ENCODE results near the gene ZNF836.

Gene ZNF836

GRCh38 chr19:52187407-52187806 is 16.0 kb upstream of the ZNF836 start:
- Histone ChIP-seq H3K4me1 (ENCODE audit: insufficient read depth, insufficient read length) (no peaks in the 10 kb centered on the region), H3K4me3 (ENCODE audit: insufficient read length, low read depth) (no peak overlapping the region), H3K9ac (ENCODE audit: insufficient read length, low read depth) (peak overlapping the region; percentile 42), H3K36me3 (ENCODE audit: insufficient read depth, insufficient read length, low read length) (peaks cover 6% of the 10 kb centered on the region), H3K9me3 (ENCODE audit: insufficient read depth, low read length) (no peaks in the 10 kb centered on the region), H3K27me3 (ENCODE audit: insufficient read depth, insufficient read length) (no peaks in the 10 kb centered on the region)
- no peak for DNase-seq (ENCODE audit: low read depth, low spot score)
- TF ChIP-seq SUZ12 (IDR thresholded peaks at IDR 0.05; ENCODE audit: extremely low read depth, insufficient read depth, insufficient read length) (no peak), YY1 (IDR thresholded peaks at IDR 0.05; ENCODE audit: insufficient read depth, insufficient read length) (no peak)

GRCh38 chr19:52176574-52176973 is 5.2 kb upstream of the ZNF836 start:
- DNase-seq (ENCODE audit: low read depth, low spot score): no peak
- Histone ChIP-seq H3K36me3 (ENCODE audit: insufficient read depth, insufficient read length, low read length) (no peaks in the 10 kb centered on the region), H3K27me3 (ENCODE audit: insufficient read depth, insufficient read length) (no peaks in the 10 kb centered on the region), H3K4me1 (ENCODE audit: insufficient read depth, insufficient read length) (peaks cover 2% of the 10 kb centered on the region), H3K4me3 (ENCODE audit: insufficient read length, low read depth) (no peak overlapping the region), H3K9me3 (ENCODE audit: insufficient read depth, low read length) (no peaks in the 10 kb centered on the region), H3K9ac (ENCODE audit: insufficient read length, low read depth) (no peak overlapping the region)
- no peak for TF ChIP-seq SUZ12 (IDR thresholded peaks at IDR 0.05; ENCODE audit: extremely low read depth, insufficient read depth, insufficient read length)
- no peak for TF ChIP-seq ZNF274 (IDR thresholded peaks at IDR 0.05; ENCODE audit: low read depth, low read length)
- no peak for TF ChIP-seq YY1 (IDR thresholded peaks at IDR 0.05; ENCODE audit: insufficient read depth, insufficient read length)

DNA sequence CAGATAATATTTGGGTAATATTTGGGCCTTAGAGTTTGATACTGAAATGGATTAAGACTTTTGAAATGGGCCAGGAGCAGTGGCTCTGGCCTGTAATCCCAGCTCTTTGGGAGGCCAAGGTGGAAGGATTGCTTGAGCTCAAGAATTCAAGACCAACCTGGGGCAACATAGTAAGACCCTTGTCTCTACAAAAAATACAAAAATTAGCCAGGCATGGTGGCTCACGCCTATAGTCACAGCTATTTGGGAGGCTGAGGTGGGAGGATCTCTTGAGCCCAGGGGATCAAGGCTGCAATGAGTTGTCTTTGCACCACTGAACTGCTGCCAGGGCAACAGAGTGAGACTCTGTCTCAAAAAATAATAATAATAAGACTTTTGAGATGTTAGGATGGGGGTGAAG is 926 bp upstream of the ZNF836 start:
- Histone ChIP-seq H3K4me3 (ENCODE audit: insufficient read length, low read depth) (no peak overlapping the region), H3K36me3 (ENCODE audit: insufficient read depth, insufficient read length, low read length) (peaks cover 6% of the 10 kb centered on the region), H3K9ac (ENCODE audit: insufficient read length, low read depth) (no peak overlapping the region), H3K4me1 (ENCODE audit: insufficient read depth, insufficient read length) (peaks cover 2% of the 10 kb centered on the region), H3K9me3 (ENCODE audit: insufficient read depth, low read length) (no peaks in the 10 kb centered on the region), H3K27me3 (ENCODE audit: insufficient read depth, insufficient read length) (peaks cover 15% of the 10 kb centered on the region)
- no peak for DNase-seq (ENCODE audit: low read depth, low spot score)
- no peak for TF ChIP-seq ZNF274 (IDR thresholded peaks at IDR 0.05; ENCODE audit: low read depth, low read length)
- no peak for TF ChIP-seq YY1 (IDR thresholded peaks at IDR 0.05; ENCODE audit: insufficient read depth, insufficient read length)
- TF ChIP-seq SUZ12 (IDR thresholded peaks at IDR 0.05; ENCODE audit: extremely low read depth, insufficient read depth, insufficient read length): no peak

DNA sequence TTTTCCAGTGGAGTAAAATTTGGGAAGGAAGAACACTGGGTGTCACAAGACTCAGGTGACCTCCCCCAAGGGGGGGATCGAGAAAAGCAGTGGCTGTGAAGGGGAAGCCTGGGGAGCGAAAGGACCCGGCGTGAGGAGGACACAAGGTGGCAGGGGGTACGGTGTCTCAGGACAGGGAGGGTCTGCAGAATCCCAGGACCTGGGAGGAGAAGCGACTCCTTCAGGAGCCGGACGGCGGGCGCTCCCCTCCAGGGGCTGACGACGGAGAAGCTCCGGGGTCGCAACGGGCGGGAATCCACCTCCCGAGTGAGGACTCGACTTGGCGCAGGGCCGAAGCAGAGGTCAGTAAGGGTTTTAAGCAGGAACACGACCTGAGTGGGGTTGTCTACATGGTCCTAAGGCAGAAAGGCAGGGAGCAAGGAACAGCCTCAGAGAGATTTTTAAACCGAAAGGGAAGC is 529 bp downstream of the ZNF836 start:
- Histone ChIP-seq H3K9ac (ENCODE audit: insufficient read length, low read depth) (peak overlapping the region; percentile 85), H3K4me1 (ENCODE audit: insufficient read depth, insufficient read length) (no peaks in the 10 kb centered on the region), H3K9me3 (ENCODE audit: insufficient read depth, low read length) (no peaks in the 10 kb centered on the region), H3K36me3 (ENCODE audit: insufficient read depth, insufficient read length, low read length) (peaks cover 6% of the 10 kb centered on the region), H3K4me3 (ENCODE audit: insufficient read length, low read depth) (peak overlapping the region; percentile 73), H3K27me3 (ENCODE audit: insufficient read depth, insufficient read length) (peaks cover 15% of the 10 kb centered on the region)
- no peak for DNase-seq (ENCODE audit: low read depth, low spot score)
- TF ChIP-seq YY1 (IDR thresholded peaks at IDR 0.05; ENCODE audit: insufficient read depth, insufficient read length) (no peak), SUZ12 (IDR thresholded peaks at IDR 0.05; ENCODE audit: extremely low read depth, insufficient read depth, insufficient read length) (no peak), ZNF274 (IDR thresholded peaks at IDR 0.05; ENCODE audit: low read depth, low read length) (no peak)

- peaks cover 9% of the 10 kb centered on the region for H3K36me3 ChIP-seq (ENCODE audit: insufficient read depth, insufficient read length, low read length)
- H3K9ac ChIP-seq (ENCODE audit: insufficient read length, low read depth): peak overlapping the region; percentile 85
- TF ChIP-seq SUZ12 (IDR thresholded peaks at IDR 0.05; ENCODE audit: extremely low read depth, insufficient read depth, insufficient read length) (no peak), ZNF274 (IDR thresholded peaks at IDR 0.05; ENCODE audit: low read depth, low read length) (no peak), YY1 (IDR thresholded peaks at IDR 0.05; ENCODE audit: insufficient read depth, insufficient read length) (no peak)
- no peaks in the 10 kb centered on the region; the same call in 1 of the 2 replicates for H3K9me3 ChIP-seq (ENCODE audit: insufficient read depth, low read length)
- peak overlapping the region; percentile 73 for H3K4me3 ChIP-seq (ENCODE audit: insufficient read length, low read depth)
- H3K27me3 ChIP-seq (ENCODE audit: insufficient read depth, insufficient read length): peaks cover 15% of the 10 kb centered on the region
- no peak for DNase-seq (ENCODE audit: low read depth, low spot score)
- H3K4me1 ChIP-seq (ENCODE audit: insufficient read depth, insufficient read length): no peaks in the 10 kb centered on the region
Observed at GRCh38 chr19:52170304-52170703, 1.1 kb downstream of the ZNF836 start.

- H3K9ac ChIP-seq (ENCODE audit: insufficient read length, low read depth): no peak overlapping the region
- H3K9me3 ChIP-seq (ENCODE audit: insufficient read depth, low read length): peaks cover 81% of the 10 kb centered on the region
- no peaks in the 10 kb centered on the region for H3K27me3 ChIP-seq (ENCODE audit: insufficient read depth, insufficient read length)
- H3K4me1 ChIP-seq (ENCODE audit: insufficient read depth, insufficient read length): no peaks in the 10 kb centered on the region
- no peak for TF ChIP-seq SUZ12 (IDR thresholded peaks at IDR 0.05; ENCODE audit: extremely low read depth, insufficient read depth, insufficient read length)
- peak; percentile 77 for TF ChIP-seq ZNF274 (IDR thresholded peaks at IDR 0.05; ENCODE audit: low read depth, low read length)
- H3K4me3 ChIP-seq (ENCODE audit: insufficient read length, low read depth): no peak overlapping the region
- H3K36me3 ChIP-seq (ENCODE audit: insufficient read depth, insufficient read length, low read length): peaks cover 13% of the 10 kb centered on the region
- no peak for DNase-seq (ENCODE audit: low read depth, low spot score)
Observed at GRCh38 chr19:52155596-52156359, 15.6 kb downstream of the ZNF836 start.

- no peaks in the 10 kb centered on the region for H3K27me3 ChIP-seq (ENCODE audit: insufficient read depth, insufficient read length)
- no peak overlapping the region for H3K9ac ChIP-seq (ENCODE audit: insufficient read length, low read depth)
- no peaks in the 10 kb centered on the region for H3K4me1 ChIP-seq (ENCODE audit: insufficient read depth, insufficient read length)
- H3K9me3 ChIP-seq (ENCODE audit: insufficient read depth, low read length): peaks cover 48% of the 10 kb centered on the region
- no peak overlapping the region for H3K4me3 ChIP-seq (ENCODE audit: insufficient read length, low read depth)
- DNase-seq (ENCODE audit: low read depth, low spot score): no peak
- TF ChIP-seq SUZ12 (IDR thresholded peaks at IDR 0.05; ENCODE audit: extremely low read depth, insufficient read depth, insufficient read length): no peak
- TF ChIP-seq ZNF274 (IDR thresholded peaks at IDR 0.05; ENCODE audit: low read depth, low read length): no peak
- TF ChIP-seq YY1 (IDR thresholded peaks at IDR 0.05; ENCODE audit: insufficient read depth, insufficient read length): no peak
- H3K36me3 ChIP-seq (ENCODE audit: insufficient read depth, insufficient read length, low read length): no peaks in the 10 kb centered on the region
Observed at GRCh38 chr19:52148256-52148655, 23.2 kb downstream of the ZNF836 start.

Measured in NT2/D1 (cell line).